Measurements from ENCODE around the gene TNK2.
"Not testable (repeated sequence)": the region's sequence is repeated elsewhere in the genome, so short reads cannot be mapped to it uniquely, and the experiment has no call there.

The TNK2 gene

DNA sequence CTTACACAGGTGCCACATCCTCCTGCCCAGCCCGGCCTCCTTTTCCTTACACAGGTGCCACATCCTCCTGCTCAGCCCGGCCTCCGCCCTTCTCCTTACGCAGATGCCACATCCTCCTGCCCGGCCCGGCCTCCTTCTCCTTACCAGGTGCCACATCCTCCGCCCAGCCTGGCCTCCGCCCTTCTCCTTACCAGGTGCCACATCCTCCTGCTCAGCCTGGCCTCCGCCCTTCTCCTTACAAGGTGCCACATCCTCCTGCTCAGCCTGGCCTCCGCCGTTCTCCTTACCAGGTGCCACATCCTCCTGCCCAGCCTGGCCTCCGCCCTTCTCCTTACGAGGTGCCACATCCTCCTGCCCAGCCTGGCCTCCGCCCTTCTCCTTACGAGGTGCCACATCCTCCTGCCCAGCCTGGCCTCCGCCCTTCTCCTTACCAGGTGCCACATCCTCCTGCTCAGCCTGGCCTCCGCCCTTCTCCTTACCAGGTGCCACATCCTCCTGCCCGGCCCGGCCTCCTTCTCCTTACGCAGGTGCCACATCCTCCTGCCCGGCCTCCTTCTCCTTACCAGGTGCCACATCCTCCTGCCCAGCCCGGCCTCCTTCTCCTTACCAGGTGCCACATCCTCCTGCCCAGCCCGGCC lies 92.0 kb downstream of the TNK2 start:
- not testable (repeated sequence) for DNase-seq

DNA sequence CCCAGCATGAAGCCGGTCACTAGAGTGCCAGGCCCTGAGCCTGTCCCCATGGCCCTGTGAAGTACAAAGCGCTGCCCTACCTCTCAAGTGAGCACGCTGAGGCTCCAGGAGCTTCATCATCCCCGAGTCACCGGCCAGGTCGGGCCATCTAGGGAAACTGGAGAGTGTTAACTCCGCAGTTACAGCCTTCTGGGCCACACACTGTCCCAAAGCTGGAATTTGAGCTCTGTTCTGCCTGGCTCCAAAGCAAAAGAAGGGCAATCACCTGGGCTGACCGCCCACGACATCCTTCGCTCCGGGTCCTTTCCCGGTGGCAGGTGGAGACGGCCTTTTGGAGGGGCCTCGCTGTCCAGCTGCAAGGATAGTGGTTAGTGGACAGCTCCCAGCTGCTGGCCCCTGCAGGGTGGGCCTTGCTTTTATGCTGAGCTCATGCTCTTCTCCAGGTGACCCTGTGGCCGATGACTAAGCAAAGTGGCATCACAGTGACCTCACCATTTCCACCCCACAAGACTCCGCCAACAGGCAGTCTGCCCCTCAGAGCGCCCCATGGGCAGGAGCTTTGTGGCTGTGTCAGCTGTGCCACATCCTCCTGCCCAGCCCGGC lies 93.1 kb downstream of the TNK2 start:
- no peak for DNase-seq

GRCh38 chr3:195813916-195814640 lies 94.3 kb downstream of the TNK2 start:
- no peak for DNase-seq
